NCI-H748 (cell line): ENCODE measurements around the gene MDK.
A peak's percentile ranks its signal among the peaks of the same experiment; 100 is the strongest.

Experiments used
- DNase-seq: peaks from one replicate; lab custom pipeline; 2025; ENCODE audit not compliant: unreplicated experiment; lab: John Stamatoyannopoulos, UW

MDK gene

GRCh38 chr11:46397526-46397925 lies 16.1 kb downstream of the MDK start:
- DNase-seq, result no peak

GRCh38 chr11:46402957-46403902 lies 21.8 kb downstream of the MDK start:
- no peak for DNase-seq

GRCh38 chr11:46404476-46405017 lies 23.1 kb downstream of the MDK start:
- no peak for DNase-seq

- no peak for DNase-seq
These were observed 26.2 kb downstream of the MDK start for GRCh38 chr11:46407635-46408034.

- DNase-seq, result no peak
These were observed 27.0 kb downstream of the MDK start for GRCh38 chr11:46408407-46408986.

- no peak for DNase-seq
These were observed 28.6 kb downstream of the MDK start for GRCh38 chr11:46410021-46410420.

- DNase-seq, result peak; percentile 59
These were observed 32.4 kb downstream of the MDK start for GRCh38 chr11:46413760-46414465.

- peak; percentile 92 for DNase-seq
These were observed 33.0 kb downstream of the MDK start for GRCh38 chr11:46414466-46414796.

- DNase-seq, result peak; percentile 61
These were observed 33.4 kb downstream of the MDK start for GRCh38 chr11:46414879-46415278.

- DNase-seq, result no peak
These were observed 36.2 kb downstream of the MDK start for GRCh38 chr11:46417711-46418110.

- DNase-seq, result no peak
These were observed 37.3 kb downstream of the MDK start for GRCh38 chr11:46418751-46419150.

- no peak for DNase-seq
These were observed 39.0 kb downstream of the MDK start for GRCh38 chr11:46420513-46420912.

- DNase-seq, result no peak
These were observed 39.9 kb downstream of the MDK start for GRCh38 chr11:46421257-46421880.

- DNase-seq, result no peak
These were observed 41.1 kb downstream of the MDK start for GRCh38 chr11:46422588-46422987.

- DNase-seq, result no peak
These were observed 44.9 kb downstream of the MDK start for GRCh38 chr11:46426233-46426991.

- DNase-seq, result no peak
These were observed 45.9 kb downstream of the MDK start for GRCh38 chr11:46427364-46427763.

- DNase-seq, result no peak
These were observed 48.2 kb downstream of the MDK start for GRCh38 chr11:46429717-46430116.

GRCh38 chr11:46431211-46431610 lies 49.7 kb downstream of the MDK start:
- DNase-seq, result no peak
